Cerebellar cortex (tissue), 1 donor: ENCODE measurements around the gene SVOP.
A peak's percentile ranks its signal among the peaks of the same experiment; 100 is the strongest.

Experiments used
- DNase-seq: peaks from one replicate; pipeline ENCODE4 v3.0.0-alpha.2; 2015; ENCODE audit warnings: low spot score

Gene SVOP

DNA sequence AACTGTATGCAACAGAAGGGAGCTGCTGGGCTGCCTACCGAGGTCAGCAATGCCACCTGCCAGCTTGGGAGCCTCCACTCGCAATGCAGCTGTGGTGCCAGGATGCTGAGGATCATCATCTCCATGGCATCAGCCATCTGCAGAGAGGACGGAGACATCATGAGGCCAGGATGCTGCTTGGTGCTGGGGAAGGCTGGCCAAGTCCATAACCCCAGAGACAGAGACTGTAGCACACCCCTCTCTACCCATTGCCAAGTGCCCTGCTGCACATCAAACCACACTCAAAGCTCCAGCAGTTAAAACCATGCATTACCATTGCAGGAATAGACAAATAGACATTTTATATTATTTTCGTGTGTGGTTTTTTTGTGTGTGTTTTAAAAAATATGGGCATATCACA, 43.5 kb downstream of the SVOP start:
- no peak for DNase-seq

DNA sequence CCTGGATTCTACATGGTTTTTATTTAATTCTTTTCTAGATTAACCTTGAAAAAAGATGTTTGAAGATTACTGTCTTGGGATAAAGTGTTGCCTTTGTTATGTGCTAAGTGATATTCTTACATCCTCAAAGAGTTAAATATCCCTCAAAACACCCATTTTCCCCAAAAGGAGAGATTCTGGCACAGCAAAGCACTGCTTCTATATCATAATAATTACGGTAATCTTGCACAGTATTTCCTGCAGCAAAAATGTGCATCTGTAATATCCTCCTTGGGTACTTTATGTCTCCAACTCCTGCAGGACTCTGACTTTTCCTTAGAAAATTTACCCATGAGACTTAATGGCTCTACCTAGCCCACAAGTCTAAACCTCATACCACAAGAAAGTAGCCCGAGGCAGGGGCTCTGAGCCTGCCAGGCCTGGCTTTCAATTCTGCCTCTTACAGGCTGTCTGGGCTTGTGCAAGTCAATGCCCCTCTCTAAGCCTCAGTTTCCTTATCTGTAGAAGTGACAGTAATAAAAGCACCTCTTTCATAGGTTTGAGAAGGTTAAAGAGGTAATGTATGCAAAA, 45.8 kb downstream of the SVOP start:
- no peak for DNase-seq

DNA sequence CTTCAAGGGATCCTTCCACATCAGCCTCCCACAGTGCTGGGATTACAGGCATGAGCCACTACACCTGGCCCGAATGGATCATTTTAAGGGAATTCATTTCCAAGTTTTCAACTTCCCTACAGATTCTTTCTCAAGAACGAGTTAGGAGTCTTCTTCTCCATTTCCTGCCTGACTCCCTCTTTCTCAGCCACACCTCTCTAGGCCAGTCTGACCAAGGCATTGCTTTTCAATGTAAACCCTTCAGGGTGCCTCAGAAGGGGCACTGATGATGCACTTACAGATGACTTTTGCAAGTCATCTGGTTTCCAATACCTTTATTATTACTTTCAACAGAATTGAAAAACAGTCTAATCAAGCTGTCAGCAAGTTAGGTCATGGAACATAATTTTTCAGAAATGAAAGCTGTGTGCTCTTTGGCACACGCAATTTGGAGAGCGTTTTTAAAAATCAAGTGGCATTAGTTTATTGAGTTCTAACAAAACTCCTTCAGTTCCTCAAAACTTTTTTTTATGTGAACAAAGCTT, 47.2 kb downstream of the SVOP start:
- no peak for DNase-seq

DNA sequence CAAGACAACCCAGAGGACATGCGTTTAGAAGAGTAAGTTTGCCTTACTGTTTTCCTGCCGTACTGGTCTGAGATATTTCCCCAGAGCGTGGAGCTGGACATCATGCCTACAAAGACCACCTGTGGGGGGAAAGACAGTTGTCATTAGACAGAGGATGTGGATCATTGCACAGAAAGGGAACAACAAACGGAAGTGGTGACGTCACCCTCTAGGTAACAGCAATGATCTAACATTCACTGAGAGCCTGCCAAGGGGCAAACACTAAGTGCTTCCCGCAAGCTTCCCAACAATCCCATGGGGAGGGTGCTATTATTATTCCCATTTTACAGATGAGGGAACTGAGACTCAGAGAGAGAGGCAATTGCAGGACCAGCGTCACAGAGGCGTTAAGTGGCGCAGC, 48.5 kb downstream of the SVOP start:
- no peak for DNase-seq

DNA sequence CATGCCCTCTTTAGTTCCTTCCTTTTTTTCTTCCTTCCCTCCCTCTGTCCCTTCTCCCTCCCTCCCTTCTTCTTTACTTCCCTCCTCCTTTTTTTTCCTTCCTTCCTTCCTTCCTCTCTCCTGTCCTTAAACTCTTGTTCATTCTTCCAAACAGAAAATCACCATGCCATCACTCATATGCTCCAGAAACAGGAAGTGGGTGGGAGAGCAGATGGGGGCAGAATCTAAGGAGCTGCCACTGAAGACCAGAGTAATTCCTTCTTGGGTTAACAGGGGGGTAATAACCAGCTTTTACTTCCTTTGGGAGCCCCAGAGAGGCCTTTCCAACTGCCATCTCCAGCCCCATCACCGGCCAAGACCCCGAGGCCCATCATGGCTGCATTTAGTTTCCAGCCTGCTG, 51.2 kb downstream of the SVOP start:
- DNase-seq, result no peak

DNA sequence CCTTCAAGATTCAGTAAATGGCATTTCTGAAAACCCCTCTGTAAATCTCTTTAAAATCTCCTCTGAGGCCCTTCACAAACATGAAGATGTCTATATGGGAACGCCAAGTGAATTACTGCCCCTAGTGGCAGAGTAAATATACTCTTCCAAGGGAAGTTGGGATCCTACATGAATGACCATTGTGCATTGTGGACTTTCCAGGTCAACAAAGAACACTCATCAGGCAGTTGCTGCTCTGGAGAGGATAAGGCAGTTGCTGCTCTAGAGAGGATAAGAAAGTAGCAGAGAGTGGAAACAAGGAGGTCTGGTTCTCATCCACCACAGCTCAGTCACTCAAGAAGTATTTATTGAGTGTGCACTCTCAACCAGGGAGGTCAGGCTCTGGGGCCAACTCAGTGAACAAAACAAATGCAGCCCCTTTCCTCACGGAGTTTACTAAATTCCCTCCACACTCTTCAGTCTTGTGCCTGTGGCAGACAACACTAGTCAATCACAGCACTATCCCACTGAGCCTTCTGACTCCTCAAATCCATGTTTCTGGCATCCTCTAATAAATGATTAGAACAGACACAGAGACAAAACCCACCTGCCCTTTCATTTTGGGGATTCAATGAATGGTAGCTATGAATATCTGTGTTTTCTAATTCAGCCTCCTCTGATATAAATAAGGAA, 52.9 kb downstream of the SVOP start:
- DNase-seq, result no peak

DNA sequence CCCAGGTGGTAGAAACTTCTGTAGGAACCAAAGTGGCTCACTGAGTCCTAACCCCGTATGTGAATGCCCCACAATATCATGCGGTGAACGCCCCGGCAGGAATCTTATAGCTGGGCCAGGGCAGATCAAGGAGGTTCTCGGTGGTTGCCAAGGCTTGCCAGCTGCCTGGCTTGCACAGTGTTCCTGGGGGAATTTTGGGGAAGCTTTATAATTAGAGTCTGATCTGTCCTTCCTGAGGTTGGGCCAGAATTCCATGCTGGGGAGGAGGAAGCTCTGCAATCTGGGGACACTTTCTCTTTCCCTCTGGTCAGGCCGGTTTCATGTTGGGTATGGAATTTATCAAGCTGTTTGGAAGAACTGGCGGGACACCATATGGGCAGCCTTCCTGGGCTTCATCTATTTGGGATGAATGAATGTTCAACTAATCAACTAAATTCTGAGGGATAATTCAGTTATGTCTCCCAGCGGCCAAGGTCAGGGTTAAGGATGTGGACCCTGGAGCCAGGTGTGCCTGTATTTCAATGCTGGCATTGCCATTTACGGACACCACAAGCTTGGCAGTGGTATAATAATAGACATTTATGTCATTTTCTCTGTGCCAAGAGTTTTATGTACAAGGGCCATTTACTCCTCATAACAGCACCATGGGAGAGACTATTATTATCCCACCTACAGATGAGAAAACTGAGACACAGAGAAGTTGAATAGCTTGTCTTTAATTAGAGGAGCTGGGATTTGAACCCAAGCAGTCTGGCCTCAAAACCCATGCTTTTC, 54.3 kb downstream of the SVOP start:
- peak; percentile 91 for DNase-seq

DNA sequence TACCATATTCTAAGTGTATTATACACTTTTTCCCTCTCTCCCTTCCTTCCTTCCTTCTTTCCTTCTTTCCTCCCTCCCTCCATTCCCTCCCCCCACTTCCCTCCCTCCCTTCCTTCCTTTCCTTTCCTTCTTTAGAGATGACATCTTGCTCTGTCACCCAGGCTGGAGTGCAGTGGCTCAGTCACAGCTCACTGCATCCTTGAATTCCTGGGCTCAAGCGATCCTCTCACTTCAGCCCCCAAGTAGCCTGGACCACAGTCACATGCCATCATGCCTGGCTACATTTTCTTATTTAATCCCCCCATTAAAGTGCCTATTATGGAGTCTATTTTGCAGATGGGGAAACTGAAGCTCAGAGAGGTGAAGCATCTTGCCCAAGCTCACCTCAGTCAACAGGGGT, 55.0 kb downstream of the SVOP start:
- DNase-seq, result no peak

DNA sequence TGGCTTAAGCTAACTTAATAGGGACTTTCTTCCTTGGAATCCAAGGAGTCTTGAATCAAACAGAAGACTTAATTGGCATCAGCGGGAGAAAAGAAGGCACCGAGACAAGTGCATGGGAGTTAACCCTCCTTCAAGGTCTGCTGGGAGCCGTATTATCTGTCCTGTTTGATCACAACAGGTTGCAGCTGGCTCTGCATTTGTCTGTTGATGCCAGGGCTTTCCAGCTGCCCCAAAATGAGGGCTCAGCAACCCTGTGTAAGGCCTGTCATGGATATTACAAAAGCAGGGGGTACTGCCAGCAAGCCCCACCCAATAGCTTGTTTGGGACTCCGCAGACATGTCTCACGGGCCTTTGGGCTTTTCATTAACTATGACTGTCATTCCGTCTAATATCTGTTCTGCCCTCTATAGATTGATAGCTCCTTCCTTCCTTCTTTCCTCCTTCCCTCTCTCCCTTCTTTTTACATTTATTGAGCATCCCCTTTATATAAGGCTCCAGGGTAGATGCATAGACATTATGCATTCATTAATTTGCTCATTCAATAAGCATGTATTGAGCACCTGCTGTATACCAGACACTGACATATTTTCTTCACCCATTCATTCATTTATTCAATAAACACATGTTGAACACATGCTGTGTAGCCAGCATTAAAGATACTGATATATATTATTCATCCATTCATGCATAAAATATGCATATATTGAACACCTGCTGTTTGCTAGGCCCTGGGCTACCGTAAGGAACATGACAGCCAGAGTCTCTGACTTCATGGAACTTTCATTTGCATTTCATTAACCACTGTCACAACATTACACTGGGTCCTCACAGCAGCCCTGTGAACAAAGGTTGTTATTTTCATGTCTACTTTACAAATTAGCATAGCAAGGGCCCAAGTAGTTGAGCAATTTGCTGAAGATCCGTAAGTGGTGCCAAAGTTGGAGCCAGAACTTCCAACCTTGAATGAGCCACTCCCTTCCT, 56.2 kb downstream of the SVOP start:
- DNase-seq, result no peak

DNA sequence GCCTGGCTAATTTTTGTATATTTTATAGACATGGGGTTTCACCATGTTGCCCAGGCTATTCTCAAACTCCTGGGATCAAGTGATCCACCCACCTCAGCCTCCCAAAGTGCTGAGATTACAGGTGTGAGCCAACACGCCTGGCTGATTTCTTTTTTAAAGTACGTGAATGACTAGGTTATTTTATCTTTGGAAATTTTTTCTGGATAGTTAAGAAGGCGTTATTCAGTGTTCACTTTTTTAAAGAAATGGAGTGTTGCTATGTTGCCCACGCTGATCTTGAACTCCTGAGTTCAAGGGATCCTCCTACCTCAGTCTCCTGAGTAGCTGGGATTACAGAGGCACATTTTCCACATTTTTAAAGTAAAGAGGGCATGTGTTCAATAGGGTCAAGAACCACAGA, 58.6 kb downstream of the SVOP start:
- DNase-seq, result no peak

DNA sequence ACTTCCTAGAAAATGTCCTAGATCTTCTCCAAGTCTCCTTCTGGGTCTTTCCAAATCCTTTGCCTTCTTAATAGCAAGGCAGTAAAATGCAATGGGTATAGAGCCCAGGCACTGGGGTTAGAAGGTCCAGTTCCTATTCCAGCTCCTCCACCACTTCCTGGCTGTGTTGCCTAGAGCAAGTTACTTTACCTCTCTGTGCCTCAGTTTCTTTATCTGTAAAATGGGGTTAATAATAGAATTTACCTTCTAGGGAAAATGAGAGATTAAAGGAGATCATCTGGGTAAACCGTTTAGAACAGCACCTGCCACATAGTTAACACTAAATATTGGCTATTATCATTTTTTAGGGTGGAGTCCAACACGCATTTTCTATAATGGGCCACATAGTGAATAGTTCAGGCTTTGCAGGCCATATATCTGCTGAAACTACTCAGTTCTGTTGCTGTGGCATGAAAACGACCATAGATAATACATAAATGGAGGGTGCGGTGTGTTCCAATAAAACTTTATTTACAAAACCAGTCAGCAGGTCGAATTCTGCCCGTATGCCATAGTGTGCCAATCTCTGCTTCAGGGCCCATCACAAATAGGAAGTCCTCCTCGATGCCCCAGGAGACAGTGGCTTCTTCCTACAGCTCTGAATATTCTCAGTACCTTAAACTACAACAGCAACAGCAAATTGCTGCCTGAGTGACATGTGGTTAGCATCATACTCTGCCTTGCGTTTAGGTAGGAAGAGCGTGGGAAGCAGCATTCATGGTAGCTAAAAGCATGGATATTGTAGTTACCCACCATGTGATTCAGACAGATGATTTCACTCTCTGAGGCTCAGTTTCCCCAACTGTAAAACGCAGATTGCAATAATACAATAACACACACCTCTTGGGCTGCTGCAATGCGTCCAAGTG, 60.9 kb downstream of the SVOP start:
- no peak for DNase-seq

DNA sequence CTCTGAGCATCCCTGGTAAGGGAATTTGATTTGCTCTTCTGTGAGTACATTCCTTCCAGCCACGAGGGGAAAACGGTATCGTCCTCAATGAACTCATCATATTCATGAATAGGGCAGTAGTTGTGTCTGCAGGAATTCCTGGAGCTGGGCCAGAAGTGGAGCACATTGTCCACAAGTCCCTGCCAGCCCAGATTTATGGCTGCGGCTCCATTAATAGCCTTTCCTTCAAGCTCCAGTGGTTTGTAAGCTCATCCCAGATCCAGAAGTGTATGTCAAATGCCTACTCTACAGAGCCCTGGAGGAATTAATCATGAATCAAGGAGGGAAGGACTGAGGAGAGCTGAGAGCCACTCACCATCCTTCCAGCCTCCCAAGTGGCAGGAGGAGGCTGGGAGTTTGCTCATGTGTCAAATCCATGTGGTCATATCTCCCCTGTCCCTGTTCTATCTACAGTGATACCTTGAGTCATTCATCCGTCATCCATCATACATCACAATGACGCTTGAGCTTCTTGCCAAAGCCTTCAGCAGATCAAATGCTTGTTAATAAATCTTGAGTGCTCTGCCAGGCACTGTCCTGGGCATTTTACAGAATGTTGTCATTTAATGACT, 65.5 kb downstream of the SVOP start:
- DNase-seq, result peak; percentile 77

DNA sequence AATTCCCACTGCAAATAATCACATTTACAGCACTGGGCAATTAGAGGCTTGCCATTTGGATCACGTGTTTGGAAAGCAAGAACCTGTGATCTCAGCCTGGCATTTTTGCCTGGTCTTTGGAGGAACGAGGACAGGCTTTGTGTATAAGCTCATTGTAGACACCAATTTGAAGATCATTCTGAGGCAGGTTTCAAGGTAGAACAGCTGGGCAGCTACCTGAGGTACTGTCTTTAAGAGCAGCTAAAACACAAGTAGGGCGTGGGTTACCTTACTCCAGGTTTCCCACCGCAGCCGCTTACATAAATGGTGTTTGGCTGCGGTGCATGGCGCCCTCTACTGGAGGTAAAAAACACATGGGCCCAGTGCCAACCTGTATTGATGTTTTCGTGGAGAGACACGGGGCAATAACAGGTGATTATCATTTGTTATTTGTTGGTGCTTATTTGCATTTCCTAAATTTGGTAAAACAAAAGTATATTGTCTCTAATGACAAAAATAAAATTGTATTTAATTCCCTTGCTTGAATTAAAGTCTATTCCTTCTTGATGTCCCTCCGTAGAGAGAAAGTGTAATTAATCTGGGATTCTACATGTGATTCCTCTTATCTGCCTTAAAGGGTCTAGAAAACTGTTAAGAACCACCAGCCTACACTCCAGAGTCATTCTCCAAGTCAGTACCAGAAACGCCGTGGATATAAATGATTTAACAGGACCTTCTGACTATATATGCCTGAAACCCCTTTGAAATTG, 69.7 kb downstream of the SVOP start:
- peak; percentile 87 for DNase-seq

DNA sequence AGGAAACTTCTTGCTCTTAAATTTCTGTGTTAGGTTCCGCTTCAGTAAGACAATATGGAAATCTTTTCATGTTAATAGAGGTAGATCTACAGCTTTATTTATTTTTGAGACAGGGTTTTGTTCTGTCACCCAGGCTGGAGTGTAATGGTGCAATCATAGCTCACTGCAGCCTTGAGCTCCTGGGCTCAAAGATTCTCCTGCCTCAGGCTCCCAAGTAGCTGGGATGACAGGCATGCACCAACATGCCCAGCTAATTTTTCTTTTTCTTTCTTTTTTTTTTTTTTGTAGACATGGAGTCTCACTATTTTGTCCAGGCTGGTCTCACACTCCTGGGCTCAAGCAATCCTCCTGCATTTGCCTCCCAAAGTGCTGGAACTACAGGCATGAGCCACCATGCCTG, 70.9 kb downstream of the SVOP start:
- no peak for DNase-seq

DNA sequence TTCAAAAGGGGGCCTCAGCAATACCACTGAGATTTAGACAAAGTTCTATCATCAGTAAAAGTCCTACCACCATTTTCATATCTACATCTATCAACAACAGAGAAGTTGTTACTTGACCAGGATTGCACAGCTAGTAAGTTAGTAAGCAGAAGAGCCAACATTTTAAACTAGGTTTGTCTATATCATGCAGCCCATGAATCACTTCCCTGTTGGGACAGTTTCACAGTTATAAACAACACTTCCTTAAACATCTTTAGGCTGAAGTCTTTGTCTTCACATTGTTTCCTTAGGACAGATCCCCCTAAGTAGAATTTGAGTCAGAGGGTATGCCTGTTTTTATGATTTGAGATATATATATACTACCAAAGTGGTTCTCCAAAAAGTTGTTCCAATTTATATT, 72.5 kb downstream of the SVOP start:
- DNase-seq, result no peak

DNA sequence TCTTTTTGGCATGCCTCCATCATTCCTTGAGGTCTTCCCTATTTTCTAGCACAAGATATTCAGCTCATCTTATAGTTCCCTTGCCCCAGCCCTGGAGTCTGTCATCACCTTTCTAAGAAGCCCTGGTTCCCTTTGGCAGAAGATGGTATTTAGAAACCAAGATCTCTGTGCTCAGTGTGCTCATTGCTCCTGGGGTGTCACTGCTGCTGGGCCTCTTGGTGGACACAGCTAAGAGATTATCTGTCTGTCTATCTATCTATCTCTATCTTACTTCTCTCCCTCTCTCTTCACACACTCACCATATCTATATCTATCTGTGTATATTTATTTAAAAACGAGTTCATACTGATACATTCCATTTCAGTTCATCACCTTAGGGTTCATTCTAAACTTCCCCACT, 73.8 kb downstream of the SVOP start:
- no peak for DNase-seq

DNA sequence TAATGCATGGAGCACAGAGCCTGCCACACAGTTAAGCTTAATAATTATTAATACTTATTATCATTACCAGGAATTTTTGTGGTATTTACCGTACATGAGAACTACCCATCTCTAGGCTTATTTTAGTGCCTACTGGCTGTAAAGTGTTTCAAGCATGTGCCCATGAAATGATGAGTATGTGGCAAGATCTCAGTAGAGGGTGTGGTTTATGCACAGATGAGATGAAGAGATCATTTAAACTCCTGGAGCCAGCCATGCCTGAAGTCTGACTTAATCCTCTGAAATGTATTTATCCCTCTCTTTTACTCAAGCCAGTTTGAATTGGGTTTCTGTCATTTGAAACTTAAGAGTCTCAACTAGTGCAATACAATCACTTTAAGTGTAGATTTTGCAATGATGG, 80.7 kb downstream of the SVOP start:
- DNase-seq, result no peak

DNA sequence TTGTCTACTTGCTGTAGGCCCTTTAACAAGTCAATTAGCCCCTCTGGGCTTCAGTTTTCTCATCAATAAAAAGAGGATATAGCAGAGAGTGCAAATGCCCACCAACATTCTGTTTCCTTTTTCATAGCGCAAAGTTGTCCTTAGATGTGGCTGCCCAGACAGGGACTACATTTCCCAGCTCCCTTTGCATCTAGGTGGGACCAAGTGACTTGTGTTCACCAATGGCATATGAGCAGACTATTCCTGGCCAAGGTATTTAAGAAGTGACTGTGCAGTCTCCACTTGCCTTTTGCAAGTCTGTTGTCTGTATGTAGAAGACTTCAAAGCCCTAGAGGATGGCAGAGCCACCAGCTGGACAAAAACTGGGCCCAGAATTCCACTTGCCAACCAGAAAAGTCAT, 81.3 kb downstream of the SVOP start:
- DNase-seq, result peak; percentile 67

DNA sequence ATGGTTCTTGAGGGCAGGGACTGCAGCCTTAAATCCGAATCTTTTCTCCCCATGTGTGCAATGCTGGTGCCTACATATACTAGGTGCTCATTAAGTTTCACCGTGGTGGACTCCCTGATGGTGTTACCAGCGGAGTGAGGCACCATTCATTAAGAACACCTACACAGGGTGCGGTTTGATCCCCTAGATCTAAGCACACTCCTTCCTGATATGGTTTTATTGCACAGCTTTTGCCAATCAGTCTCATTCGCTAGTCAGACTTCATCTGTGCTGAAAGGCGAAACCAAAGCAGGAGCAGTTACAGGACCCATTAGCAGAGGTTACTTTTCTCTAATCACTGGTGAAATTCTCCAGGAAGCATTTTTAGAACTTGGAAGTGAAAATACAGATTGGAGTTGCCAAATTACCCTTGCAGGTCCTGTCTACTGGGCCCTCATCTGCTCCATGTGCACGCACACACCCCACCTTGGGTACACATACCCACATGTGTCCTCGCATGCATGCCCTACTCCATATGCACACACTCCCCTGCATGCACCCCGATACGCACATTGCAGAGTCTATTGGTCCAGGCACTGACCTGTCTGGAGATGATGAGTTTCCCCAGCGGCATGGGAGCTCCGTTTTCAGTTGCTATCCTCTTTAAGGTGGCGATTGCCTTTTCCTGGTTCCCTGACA, 82.5 kb downstream of the SVOP start:
- no peak for DNase-seq
